ENCODE results near the gene CD8A. TPM values are rescaled to one million over a fixed set of nuclear protein-coding genes. Genes with fewer than 3 reads are reported as not detected.

CD8A gene
- total RNA-seq, 1 experiment from 2014 or later = not detected

DNA sequence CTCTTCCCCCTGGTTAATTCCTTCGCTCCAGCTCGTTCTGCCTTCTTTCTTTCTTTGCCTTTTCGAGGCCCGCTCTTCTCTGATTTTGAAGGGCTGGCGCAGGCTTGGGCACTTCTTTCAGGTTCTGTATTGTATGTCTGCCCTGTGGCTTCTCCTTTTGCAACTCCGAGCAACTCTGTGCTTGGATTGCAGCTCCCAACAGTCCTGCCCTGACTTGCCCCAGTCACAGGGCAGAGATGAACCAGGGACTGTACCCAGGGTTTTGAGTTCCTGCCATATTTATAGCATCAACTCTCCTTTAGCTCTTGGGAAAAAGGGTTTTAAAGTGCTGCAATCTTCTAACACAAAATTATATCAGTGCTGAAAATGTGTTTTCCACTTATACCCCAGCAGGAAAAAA is 31.1 kb upstream of the CD8A start:
- H3K36me3 ChIP-seq (replicated peaks; ENCODE audit: control insufficient read depth, insufficient read depth, low read length) = no peaks in the 10 kb centered on the region
- H3K27me3 ChIP-seq (ENCODE audit: control insufficient read depth, insufficient read depth, low read length) = no peaks in the 10 kb centered on the region
- no peak for DNase-seq
- H3K4me3 ChIP-seq (ENCODE audit: insufficient read depth, low read depth, low read length) = no peak overlapping the region

DNA sequence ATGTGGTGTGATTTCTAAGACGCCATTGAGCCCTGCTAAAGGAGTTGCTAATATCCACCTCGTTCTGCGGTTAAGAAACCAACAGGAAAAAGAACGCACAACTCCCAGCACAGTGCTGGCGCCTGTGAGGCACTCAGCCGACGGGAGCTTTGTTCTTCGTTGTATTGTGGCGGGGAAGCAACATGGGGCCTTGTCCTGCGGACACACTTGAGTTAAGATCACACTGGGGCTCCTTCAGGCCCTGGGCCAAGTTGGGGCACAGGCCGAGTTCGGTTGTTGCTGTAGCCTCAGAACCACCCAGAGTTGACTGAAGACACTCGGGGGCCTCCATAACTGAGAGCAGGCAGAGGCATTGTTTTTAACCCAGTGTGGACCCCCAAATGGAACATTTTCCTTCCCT is 30.6 kb upstream of the CD8A start:
- no peak overlapping the region for H3K4me3 ChIP-seq (ENCODE audit: insufficient read depth, low read depth, low read length)
- DNase-seq = no peak
- H3K36me3 ChIP-seq (replicated peaks; ENCODE audit: control insufficient read depth, insufficient read depth, low read length) = no peaks in the 10 kb centered on the region
- H3K27me3 ChIP-seq (ENCODE audit: control insufficient read depth, insufficient read depth, low read length) = no peaks in the 10 kb centered on the region

DNA sequence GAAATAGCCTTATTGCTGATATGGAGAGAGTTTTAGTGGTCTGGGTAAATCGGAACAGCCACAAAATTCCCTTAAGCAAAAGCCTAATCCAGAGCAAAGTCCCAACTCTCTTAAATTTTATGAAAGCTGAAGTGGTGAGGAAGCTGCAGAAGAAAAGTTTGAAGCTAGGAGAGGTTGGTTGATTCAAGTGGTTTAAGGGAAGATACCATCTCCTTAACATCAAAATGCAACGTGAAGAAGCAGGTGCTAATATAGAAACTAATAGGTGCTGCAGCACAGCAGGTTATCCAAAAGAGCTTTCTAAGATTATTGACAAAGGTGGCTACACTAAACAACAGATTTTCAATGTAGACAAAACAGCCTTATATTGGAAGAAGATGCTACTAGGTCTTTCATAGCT is 28.2 kb upstream of the CD8A start:
- no peak overlapping the region for H3K4me3 ChIP-seq (ENCODE audit: insufficient read depth, low read depth, low read length)
- no peaks in the 10 kb centered on the region for H3K36me3 ChIP-seq (replicated peaks; ENCODE audit: control insufficient read depth, insufficient read depth, low read length)
- H3K27me3 ChIP-seq (ENCODE audit: control insufficient read depth, insufficient read depth, low read length) = no peaks in the 10 kb centered on the region
- DNase-seq = no peak

DNA sequence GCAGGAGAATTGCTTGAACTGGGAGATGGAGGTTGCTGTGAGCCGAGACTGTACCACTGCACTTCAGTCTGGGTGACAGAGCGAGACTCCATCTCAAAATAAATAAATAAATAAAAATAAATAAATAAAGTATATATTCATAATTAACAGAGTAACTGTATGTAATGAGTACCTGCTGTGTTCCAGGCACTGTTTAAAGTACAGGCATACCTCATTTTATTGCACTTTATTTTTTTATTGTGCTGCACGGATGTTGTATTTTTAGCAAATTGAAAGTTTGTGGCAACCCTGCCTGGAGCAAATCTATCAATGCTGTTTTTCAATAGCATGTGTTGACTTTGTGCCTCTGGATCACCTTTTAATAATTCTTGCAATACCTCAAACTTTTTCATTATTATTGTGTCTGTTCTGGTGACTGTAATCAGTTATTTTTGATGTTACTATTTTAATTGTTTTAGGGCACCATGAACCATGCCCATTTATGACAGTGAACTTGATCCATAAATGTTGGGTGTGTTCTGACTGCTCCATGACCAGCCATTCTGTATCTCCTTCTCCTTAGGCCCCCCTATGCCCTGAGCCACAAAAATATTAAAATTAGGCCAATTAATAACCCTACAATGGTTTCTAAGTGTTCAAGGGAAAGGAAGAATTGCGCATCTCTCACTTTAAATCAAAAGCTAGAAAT is 27.5 kb upstream of the CD8A start:
- DNase-seq = no peak
- no peak overlapping the region for H3K4me3 ChIP-seq (ENCODE audit: insufficient read depth, low read depth, low read length)

GRCh38 chr2:86815611-86816010 is 24.9 kb upstream of the CD8A start:
- DNase-seq = no peak
- Histone ChIP-seq H3K36me3 (replicated peaks; ENCODE audit: control insufficient read depth, insufficient read depth, low read length) (no peaks in the 10 kb centered on the region), H3K4me3 (ENCODE audit: insufficient read depth, low read depth, low read length) (no peak overlapping the region), H3K27me3 (ENCODE audit: control insufficient read depth, insufficient read depth, low read length) (no peaks in the 10 kb centered on the region)

More for the DNA sequence above, 27.5 kb upstream of the CD8A start:
- no peaks in the 10 kb centered on the region for H3K27me3 ChIP-seq (ENCODE audit: control insufficient read depth, insufficient read depth, low read length)
- H3K36me3 ChIP-seq (replicated peaks; ENCODE audit: control insufficient read depth, insufficient read depth, low read length) = no peaks in the 10 kb centered on the region

GRCh38 chr2:86809481-86810121 is 18.9 kb upstream of the CD8A start:
- peak; percentile 43 for DNase-seq

DNA sequence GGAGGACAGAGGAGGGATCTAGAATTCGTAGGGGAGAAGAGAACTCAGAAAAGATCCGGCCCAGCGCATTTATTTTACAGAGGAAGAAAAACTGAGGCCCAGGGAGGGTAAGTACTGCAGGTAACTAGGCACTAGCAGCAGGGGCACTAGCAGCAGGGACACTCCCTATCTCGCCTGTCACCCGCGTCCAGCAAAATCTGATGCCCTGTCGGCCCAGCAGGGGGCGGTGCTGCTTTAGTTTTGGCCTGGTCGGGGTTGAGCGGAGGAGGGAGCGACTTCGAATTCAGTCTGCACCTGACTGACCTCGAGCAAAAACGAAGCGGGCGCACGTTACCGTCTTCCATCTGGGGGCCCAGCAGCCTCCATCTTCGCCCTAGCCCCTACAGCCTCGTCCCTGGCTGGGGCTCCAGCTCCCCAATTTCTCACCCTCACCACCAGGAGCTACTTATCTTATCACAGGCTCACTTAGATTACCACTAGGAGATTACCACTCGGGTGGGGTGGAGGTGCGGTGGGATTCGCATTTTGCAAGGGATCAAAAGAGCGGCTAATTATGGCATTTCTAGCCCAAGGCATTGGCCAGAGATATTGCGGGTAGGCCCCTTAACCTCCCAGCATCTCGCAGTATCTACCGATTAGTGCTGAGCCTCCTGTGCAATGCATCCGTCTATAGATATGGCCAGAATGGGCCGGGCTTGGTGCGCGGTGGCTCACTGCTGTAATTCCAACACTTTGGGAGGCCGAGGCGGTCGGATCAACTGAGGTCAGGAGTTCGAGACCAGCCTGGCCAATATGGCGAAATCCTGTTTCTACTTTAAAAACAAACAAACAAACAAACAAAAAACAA is 17.8 kb upstream of the CD8A start:
- Histone ChIP-seq H3K4me3 (ENCODE audit: insufficient read depth, low read depth, low read length) (peak overlapping the region; percentile 34), H3K36me3 (replicated peaks; ENCODE audit: control insufficient read depth, insufficient read depth, low read length) (no peaks in the 10 kb centered on the region), H3K27me3 (ENCODE audit: control insufficient read depth, insufficient read depth, low read length) (peaks cover 12% of the 10 kb centered on the region)
- peak; percentile 95 for DNase-seq

More at GRCh38 chr2:86809481-86810121, 18.9 kb upstream of the CD8A start:
- Histone ChIP-seq H3K36me3 (replicated peaks; ENCODE audit: control insufficient read depth, insufficient read depth, low read length) (no peaks in the 10 kb centered on the region), H3K4me3 (ENCODE audit: insufficient read depth, low read depth, low read length) (no peak overlapping the region), H3K27me3 (ENCODE audit: control insufficient read depth, insufficient read depth, low read length) (peaks cover 12% of the 10 kb centered on the region)

- peak overlapping the region; percentile 34 for H3K4me3 ChIP-seq (ENCODE audit: insufficient read depth, low read depth, low read length)
- H3K36me3 ChIP-seq (replicated peaks; ENCODE audit: control insufficient read depth, insufficient read depth, low read length) = no peaks in the 10 kb centered on the region
- H3K27me3 ChIP-seq (ENCODE audit: control insufficient read depth, insufficient read depth, low read length) = peaks cover 12% of the 10 kb centered on the region
- peak; percentile 87 for DNase-seq
Measured at GRCh38 chr2:86807468-86808275, 17.0 kb upstream of the CD8A start.

GRCh38 chr2:86807133-86807467 is 16.4 kb upstream of the CD8A start:
- Histone ChIP-seq H3K36me3 (replicated peaks; ENCODE audit: control insufficient read depth, insufficient read depth, low read length) (no peaks in the 10 kb centered on the region), H3K27me3 (ENCODE audit: control insufficient read depth, insufficient read depth, low read length) (peaks cover 12% of the 10 kb centered on the region), H3K4me3 (ENCODE audit: insufficient read depth, low read depth, low read length) (peak overlapping the region; percentile 34)
- no peak for DNase-seq

DNA sequence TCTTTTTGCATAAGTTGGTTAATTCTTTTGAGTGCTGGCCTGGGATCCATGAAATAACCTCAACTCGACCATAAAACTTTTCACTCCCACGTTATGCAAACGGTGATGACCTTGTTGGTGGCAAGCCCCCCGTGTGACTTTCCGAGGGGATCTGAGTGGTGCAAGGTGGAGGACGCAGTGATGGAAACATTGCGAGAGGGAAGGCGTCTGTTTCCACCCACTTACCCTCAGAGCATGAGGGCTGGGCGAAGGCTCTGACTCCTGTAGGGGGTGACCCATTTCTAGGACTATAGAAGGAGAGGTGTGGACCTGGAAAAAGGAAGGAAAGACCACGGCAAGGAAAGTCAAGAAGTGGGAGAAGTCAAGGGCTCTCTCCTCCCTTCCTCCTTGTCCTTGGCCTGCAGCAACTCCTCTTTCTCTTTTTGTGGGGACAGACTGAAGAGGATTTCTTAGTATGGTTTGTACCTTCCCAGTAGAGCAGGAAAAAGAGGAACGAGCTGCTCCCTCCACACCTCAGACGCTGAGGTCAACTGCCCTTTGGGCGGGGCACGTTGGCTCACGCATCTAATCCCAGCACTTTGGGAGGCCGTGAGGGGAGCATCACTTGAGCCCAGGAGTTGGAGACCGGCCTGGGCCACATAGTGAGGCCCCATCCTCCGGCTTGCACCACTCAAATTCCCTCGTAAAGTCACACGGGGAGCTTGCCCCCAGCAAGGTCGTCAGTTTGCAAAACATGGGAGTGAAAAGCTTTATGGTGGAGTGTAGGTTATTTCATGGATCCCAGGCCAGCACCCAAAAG is 15.5 kb upstream of the CD8A start:
- Histone ChIP-seq H3K27me3 (ENCODE audit: control insufficient read depth, insufficient read depth, low read length) (peaks cover 12% of the 10 kb centered on the region), H3K36me3 (replicated peaks; ENCODE audit: control insufficient read depth, insufficient read depth, low read length) (no peaks in the 10 kb centered on the region), H3K4me3 (ENCODE audit: insufficient read depth, low read depth, low read length) (no peak overlapping the region)
- no peak for DNase-seq

DNA sequence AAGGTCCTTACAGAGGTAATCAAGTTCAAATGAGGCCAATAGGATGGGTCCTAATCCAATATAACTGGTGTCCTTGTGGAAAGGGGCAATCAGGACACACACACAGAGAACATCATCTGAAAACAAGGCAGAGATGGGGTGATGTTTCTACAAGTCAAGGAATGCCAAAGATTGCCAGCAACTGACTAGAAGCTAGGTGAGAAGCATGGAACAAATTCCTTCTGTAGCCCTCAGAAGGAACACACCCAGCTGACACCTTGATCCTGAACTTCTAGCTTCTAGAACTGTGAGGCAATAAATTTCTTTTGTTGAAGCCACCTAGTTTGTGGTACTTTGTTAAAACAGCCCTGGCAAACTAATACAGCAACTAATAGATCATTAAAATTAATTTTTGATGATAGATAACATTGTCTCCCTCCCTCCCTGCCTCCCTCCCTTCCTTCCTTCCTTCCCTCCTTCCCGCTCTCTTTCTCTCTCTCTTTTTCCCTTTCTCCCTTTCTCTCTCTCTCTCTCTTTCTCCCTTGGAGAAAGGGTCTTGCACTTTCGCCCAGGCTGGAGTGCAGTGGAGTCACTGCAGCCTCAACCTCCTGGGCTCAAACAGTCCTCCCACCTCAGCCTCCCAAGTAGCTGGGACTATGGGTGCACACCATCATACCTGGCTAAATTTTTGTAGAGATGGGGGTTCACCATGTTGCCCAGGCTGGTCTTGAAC is 10.3 kb upstream of the CD8A start:
- DNase-seq = no peak
- Histone ChIP-seq H3K4me3 (ENCODE audit: insufficient read depth, low read depth, low read length) (no peak overlapping the region), H3K27me3 (ENCODE audit: control insufficient read depth, insufficient read depth, low read length) (no peaks in the 10 kb centered on the region), H3K36me3 (replicated peaks; ENCODE audit: control insufficient read depth, insufficient read depth, low read length) (no peaks in the 10 kb centered on the region)

GRCh38 chr2:86794861-86795260 is 4.1 kb upstream of the CD8A start:
- Histone ChIP-seq H3K4me3 (ENCODE audit: insufficient read depth, low read depth, low read length) (no peak overlapping the region), H3K36me3 (replicated peaks; ENCODE audit: control insufficient read depth, insufficient read depth, low read length) (no peaks in the 10 kb centered on the region), H3K27me3 (ENCODE audit: control insufficient read depth, insufficient read depth, low read length) (peaks cover 29% of the 10 kb centered on the region)
- DNase-seq = no peak

GRCh38 chr2:86793752-86794151 is 3.0 kb upstream of the CD8A start:
- no peak for DNase-seq
- H3K27me3 ChIP-seq (ENCODE audit: control insufficient read depth, insufficient read depth, low read length) = peaks cover 40% of the 10 kb centered on the region
- H3K4me3 ChIP-seq (ENCODE audit: insufficient read depth, low read depth, low read length) = no peak overlapping the region
- no peaks in the 10 kb centered on the region for H3K36me3 ChIP-seq (replicated peaks; ENCODE audit: control insufficient read depth, insufficient read depth, low read length)

Data from H7 (cell line).